HEK293 (cell line): ENCODE data around the gene MEGF10.

Source experiments
- FEZF1 ChIP-seq: fragments of 450-650 bp; formaldehyde crosslinking; IDR thresholded peaks from 2 replicates; pipeline ENCODE4 v1.5.1; 2016; ENCODE audit warnings: missing biosample characterization, missing genetic modification characterization
- GLIS1 ChIP-seq: fragments of 450-650 bp; formaldehyde crosslinking; IDR thresholded peaks from 2 replicates; pipeline ENCODE4 v1.5.1; 2016; ENCODE audit warnings: missing biosample characterization, missing genetic modification characterization
- HIC1 ChIP-seq: fragments of 450-650 bp; formaldehyde crosslinking; IDR thresholded peaks from 2 replicates; pipeline ENCODE4 v1.5.1; 2016; ENCODE audit warnings: missing biosample characterization, missing genetic modification characterization
- HOXA7 ChIP-seq: sonication (generic); formaldehyde crosslinking; IDR thresholded peaks from 2 replicates; pipeline ENCODE4 v1.8.1; 2022; ENCODE audit warnings: missing genetic modification reagents, borderline replicate concordance
- KLF1 ChIP-seq: fragments of 450-650 bp; formaldehyde crosslinking; IDR thresholded peaks from 2 replicates; pipeline ENCODE4 v1.5.1; 2016; ENCODE audit warnings: missing biosample characterization, missing genetic modification characterization
- KLF10 ChIP-seq: fragments of 450-650 bp; IDR thresholded peaks from 2 replicates; pipeline ENCODE4 v1.5.1; 2018; ENCODE audit warnings: missing biosample characterization, mild to moderate bottlenecking, missing genetic modification characterization
- KLF7 ChIP-seq: fragments of 450-650 bp; formaldehyde crosslinking; IDR thresholded peaks from 2 replicates; pipeline ENCODE4 v1.5.1; 2016; ENCODE audit warnings: missing biosample characterization, missing genetic modification characterization, borderline replicate concordance
- OVOL3 ChIP-seq: fragments of 450-650 bp; formaldehyde crosslinking; IDR thresholded peaks from 2 replicates; pipeline ENCODE4 v1.5.1; 2016; ENCODE audit warnings: missing biosample characterization, missing genetic modification characterization
- PRDM6 ChIP-seq: fragments of 450-650 bp; formaldehyde crosslinking; IDR thresholded peaks from 2 replicates; pipeline ENCODE4 v1.5.1; 2017; ENCODE audit warnings: missing biosample characterization, missing genetic modification characterization
- REPIN1 ChIP-seq: fragments of 450-650 bp; formaldehyde crosslinking; IDR thresholded peaks from 2 replicates; pipeline ENCODE4 v1.5.1; 2017; ENCODE audit warnings: missing biosample characterization, missing genetic modification characterization, low read depth
- SCRT1 ChIP-seq: fragments of 450-650 bp; formaldehyde crosslinking; IDR thresholded peaks from 2 replicates; pipeline ENCODE4 v1.5.1; 2016; ENCODE audit warnings: missing biosample characterization, missing genetic modification characterization, borderline replicate concordance
- SP7 ChIP-seq: fragments of 450-650 bp; formaldehyde crosslinking; IDR thresholded peaks from 2 replicates; pipeline ENCODE4 v1.5.1; 2016; ENCODE audit warnings: missing biosample characterization, missing genetic modification characterization
- ZFP37 ChIP-seq: fragments of 450-650 bp; formaldehyde crosslinking; IDR thresholded peaks from 2 replicates; pipeline ENCODE4 v1.5.1; 2016; ENCODE audit warnings: missing biosample characterization, missing genetic modification characterization
- ZNF138 ChIP-seq: fragments of 450-650 bp; formaldehyde crosslinking; IDR thresholded peaks from 2 replicates; pipeline ENCODE4 v1.5.1; 2016; ENCODE audit warnings: missing biosample characterization, missing genetic modification characterization, borderline replicate concordance
- ZNF157 ChIP-seq: fragments of 450-650 bp; formaldehyde crosslinking; IDR thresholded peaks from 2 replicates; pipeline ENCODE4 v1.5.1; 2016; ENCODE audit warnings: missing biosample characterization, missing genetic modification characterization
- ZNF248 ChIP-seq: fragments of 450-650 bp; formaldehyde crosslinking; IDR thresholded peaks from 2 replicates; pipeline ENCODE4 v1.5.1; 2017; ENCODE audit warnings: missing biosample characterization, missing genetic modification characterization
- ZNF292 ChIP-seq: fragments of 450-650 bp; formaldehyde crosslinking; IDR thresholded peaks from 2 replicates; pipeline ENCODE4 v1.5.1; 2016; ENCODE audit warnings: low read depth, missing biosample characterization, missing genetic modification characterization, borderline replicate concordance
- ZNF302 ChIP-seq: fragments of 450-650 bp; formaldehyde crosslinking; IDR thresholded peaks from 2 replicates; pipeline ENCODE4 v1.5.1; 2016; ENCODE audit warnings: missing biosample characterization, missing genetic modification characterization, low read depth
- ZNF324 ChIP-seq: fragments of 450-650 bp; formaldehyde crosslinking; IDR thresholded peaks from 2 replicates; pipeline ENCODE4 v1.5.1; 2016; ENCODE audit warnings: missing biosample characterization, missing genetic modification characterization
- ZNF404 ChIP-seq: fragments of 450-650 bp; formaldehyde crosslinking; IDR thresholded peaks from 2 replicates; pipeline ENCODE4 v1.5.1; 2017; ENCODE audit warnings: missing biosample characterization, missing genetic modification characterization
- ZNF426 ChIP-seq: fragments of 450-650 bp; formaldehyde crosslinking; IDR thresholded peaks from 2 replicates; pipeline ENCODE4 v1.5.1; 2017; ENCODE audit warnings: missing biosample characterization, missing genetic modification characterization, mild to moderate bottlenecking, inconsistent platforms, moderate library complexity
- ZNF433 ChIP-seq: fragments of 450-650 bp; formaldehyde crosslinking; IDR thresholded peaks from 2 replicates; pipeline ENCODE4 v1.5.1; 2016; ENCODE audit warnings: missing biosample characterization, missing genetic modification characterization, low read depth
- ZNF488 ChIP-seq: fragments of 450-650 bp; formaldehyde crosslinking; IDR thresholded peaks from 2 replicates; pipeline ENCODE4 v1.5.1; 2016; ENCODE audit warnings: missing biosample characterization, missing genetic modification characterization
- ZNF513 ChIP-seq: fragments of 450-650 bp; IDR thresholded peaks from 2 replicates; pipeline ENCODE4 v1.5.1; 2018; ENCODE audit warnings: missing biosample characterization, missing genetic modification characterization
- ZNF544 ChIP-seq: fragments of 450-650 bp; formaldehyde crosslinking; IDR thresholded peaks from 2 replicates; pipeline ENCODE4 v1.5.0; 2017; ENCODE audit warnings: missing biosample characterization, missing genetic modification characterization
- ZNF548 ChIP-seq: fragments of 450-650 bp; formaldehyde crosslinking; IDR thresholded peaks from 2 replicates; pipeline ENCODE4 v1.5.1; 2016; ENCODE audit warnings: missing biosample characterization, missing genetic modification characterization
- ZNF585B ChIP-seq: fragments of 450-650 bp; formaldehyde crosslinking; IDR thresholded peaks from 2 replicates; pipeline ENCODE4 v1.5.1; 2016; ENCODE audit warnings: missing biosample characterization, missing genetic modification characterization
- ZNF610 ChIP-seq: fragments of 450-650 bp; formaldehyde crosslinking; IDR thresholded peaks from 2 replicates; pipeline ENCODE4 v1.5.1; 2016; ENCODE audit warnings: missing biosample characterization, missing genetic modification characterization, borderline replicate concordance
- ZNF621 ChIP-seq: fragments of 450-650 bp; formaldehyde crosslinking; IDR thresholded peaks from 2 replicates; pipeline ENCODE4 v1.5.1; 2017; ENCODE audit warnings: missing biosample characterization, missing genetic modification characterization
- ZNF785 ChIP-seq: fragments of 450-650 bp; formaldehyde crosslinking; IDR thresholded peaks from 2 replicates; pipeline ENCODE4 v1.5.1; 2016; ENCODE audit warnings: missing biosample characterization, missing genetic modification characterization
- ZSCAN5A ChIP-seq: fragments of 450-650 bp; formaldehyde crosslinking; IDR thresholded peaks from 2 replicates; pipeline ENCODE4 v1.5.1; 2016; ENCODE audit warnings: missing biosample characterization, missing genetic modification characterization
- ZXDB ChIP-seq: fragments of 450-650 bp; formaldehyde crosslinking; IDR thresholded peaks from 2 replicates; pipeline ENCODE4 v1.5.1; 2016; ENCODE audit warnings: missing biosample characterization, missing genetic modification characterization

MEGF10 gene

GRCh38 chr5:127290019-127290945 lies at the start of gene MEGF10 (continued):
- TF ChIP-seq OVOL3 (tag by site-specific recombination) (no peak), PRDM6 (no peak), HIC1 (tag by site-specific recombination) (no peak), ZNF488 (tag by site-specific recombination) (no peak), ZNF585B (tag by site-specific recombination) (peak; percentile 59), KLF7 (tag by site-specific recombination) (no peak), ZNF610 (tag by site-specific recombination) (no peak), ZNF426 (tag by site-specific recombination) (no peak), ZNF548 (tag by site-specific recombination) (no peak), GLIS1 (tag by site-specific recombination) (peak; percentile 60), ZFP37 (tag by site-specific recombination) (no peak), ZNF621 (no peak), ZNF302 (no peak), HOXA7 (CRISPR knock-in tag) (no peak), ZNF138 (tag by site-specific recombination) (no peak), ZNF404 (tag by site-specific recombination) (no peak), ZNF544 (tag by site-specific recombination) (no peak), ZNF324 (tag by site-specific recombination) (0 out of 2 replicates have a peak, but pooled peaks have one; percentile 14), ZXDB (tag by site-specific recombination) (0 out of 2 replicates have a peak, but pooled peaks have one; percentile 18), ZNF785 (tag by site-specific recombination) (0 out of 2 replicates have a peak, but pooled peaks have one; percentile 10), ZNF248 (no peak), ZNF513 (tag by site-specific recombination) (no peak), SP7 (tag by site-specific recombination) (peak; percentile 37; the same call in 1 of the 2 replicates), ZNF433 (tag by site-specific recombination) (no peak), ZSCAN5A (tag by site-specific recombination) (no peak), ZNF292 (tag by site-specific recombination) (no peak), KLF10 (tag by site-specific recombination) (no peak), REPIN1 (tag by site-specific recombination) (no peak), KLF1 (peak; percentile 37; the same call in 1 of the 2 replicates), ZNF157 (no peak), SCRT1 (no peak), FEZF1 (0 out of 2 replicates have a peak, but pooled peaks have one; percentile 8)
